22Rv1 (cell line): ENCODE results near the gene CCDC78.

Experiments
- CTCF ChIP-seq: fragments of 450-650 bp; IDR thresholded peaks from 2 replicates; pipeline ENCODE4 v1.5.1; 2017; ENCODE audit warnings: mild to moderate bottlenecking
- ZFX ChIP-seq: fragments of 450-650 bp; IDR thresholded peaks from 2 replicates; pipeline ENCODE4 v1.6.1; 2017; ENCODE audit warnings: antibody characterized with exemption, borderline replicate concordance

DNA sequence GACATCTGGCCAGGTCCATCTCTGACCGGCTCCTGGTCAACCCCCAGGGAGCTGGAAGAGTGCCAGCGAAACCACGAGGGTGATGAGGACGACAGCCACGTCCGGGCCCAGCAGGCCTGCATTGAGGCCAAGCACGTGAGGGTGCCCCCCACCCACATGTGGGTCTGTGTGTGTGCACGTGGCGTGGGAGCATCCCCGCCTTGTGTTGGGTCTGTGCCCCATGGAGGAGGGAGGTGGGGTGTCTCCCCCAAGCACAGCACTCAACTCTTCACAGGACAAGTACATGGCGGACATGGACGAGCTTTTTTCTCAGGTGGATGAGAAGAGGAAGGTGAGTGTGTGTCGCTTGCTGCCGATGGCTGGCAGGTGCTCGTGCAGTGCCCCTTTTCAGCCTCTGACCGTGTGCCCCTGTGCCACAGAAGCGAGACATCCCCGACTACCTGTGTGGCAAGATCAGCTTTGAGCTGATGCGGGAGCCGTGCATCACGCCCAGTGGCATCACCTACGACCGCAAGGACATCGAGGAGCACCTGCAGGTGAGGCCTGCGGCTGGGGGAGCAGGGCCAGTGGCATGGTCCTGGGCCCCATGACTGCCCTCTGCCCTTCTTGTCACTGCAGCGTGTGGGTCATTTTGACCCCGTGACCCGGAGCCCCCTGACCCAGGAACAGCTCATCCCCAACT lies 44.4 kb downstream of the CCDC78 start:
- TF ChIP-seq CTCF = no peak
- TF ChIP-seq ZFX = no peak
